Activated T-helper 2 cell treated with anti-CD3 and anti-CD28 coated beads, Interferon-gamma antibody, Interleukin-2, Interleukin-4, amounts not matched to agents 10 μg/mL and 5 μg/mL and 100 μg/mL, durations not matched to agents 14 hours and 24 hours and 36 hours (primary cell): ENCODE measurements around the gene UTP14C. TPM values are rescaled to one million over a fixed set of nuclear protein-coding genes. Genes with fewer than 3 reads are reported as not detected.
"Not testable (repeated sequence)": the region's sequence is repeated elsewhere in the genome, so short reads cannot be mapped to it uniquely, and the experiment has no call there.

ENCODE experiments used
- DNase-seq: peaks from one replicate; pipeline ENCODE4 v3.0.0; 2021; ENCODE audit warnings: low spot score
- H3K27ac Mint-ChIP-seq: one replicate; pipeline ENCODE4 v1.8.0; 2021; ENCODE audit warnings: mixed read lengths
- H3K27me3 Mint-ChIP-seq: one replicate; pipeline ENCODE4 v1.8.0; 2021; ENCODE audit warnings: low read depth, mixed read lengths
- H3K36me3 Mint-ChIP-seq: one replicate; pipeline ENCODE4 v1.8.0; 2021; ENCODE audit warnings: low read depth, mixed read lengths
- H3K4me1 Mint-ChIP-seq: one replicate; pipeline ENCODE4 v1.8.0; 2021; ENCODE audit warnings: low read depth, mixed read lengths
- H3K4me3 Mint-ChIP-seq: one replicate; pipeline ENCODE4 v1.8.0; 2021; ENCODE audit warnings: low read depth, mild to moderate bottlenecking, moderate library complexity, mixed read lengths
- H3K9me3 Mint-ChIP-seq: one replicate; pipeline ENCODE4 v1.8.0; 2021; ENCODE audit warnings: mixed read lengths
- intact Hi-C: fragments of 100-400 bp; cut with micrococcal nuclease; formaldehyde crosslinking; loops from one replicate; pipeline ENCODE4 v1.15.1; 2023
- total RNA-seq: library from RNA; stranded (reverse); gene quantifications from 2 replicates; pipeline ENCODE4 v1.2.3, GENCODE V29; 2022

Gene UTP14C
- total RNA-seq, 1 donor from 2014 or later, result 11.0 TPM

DNA sequence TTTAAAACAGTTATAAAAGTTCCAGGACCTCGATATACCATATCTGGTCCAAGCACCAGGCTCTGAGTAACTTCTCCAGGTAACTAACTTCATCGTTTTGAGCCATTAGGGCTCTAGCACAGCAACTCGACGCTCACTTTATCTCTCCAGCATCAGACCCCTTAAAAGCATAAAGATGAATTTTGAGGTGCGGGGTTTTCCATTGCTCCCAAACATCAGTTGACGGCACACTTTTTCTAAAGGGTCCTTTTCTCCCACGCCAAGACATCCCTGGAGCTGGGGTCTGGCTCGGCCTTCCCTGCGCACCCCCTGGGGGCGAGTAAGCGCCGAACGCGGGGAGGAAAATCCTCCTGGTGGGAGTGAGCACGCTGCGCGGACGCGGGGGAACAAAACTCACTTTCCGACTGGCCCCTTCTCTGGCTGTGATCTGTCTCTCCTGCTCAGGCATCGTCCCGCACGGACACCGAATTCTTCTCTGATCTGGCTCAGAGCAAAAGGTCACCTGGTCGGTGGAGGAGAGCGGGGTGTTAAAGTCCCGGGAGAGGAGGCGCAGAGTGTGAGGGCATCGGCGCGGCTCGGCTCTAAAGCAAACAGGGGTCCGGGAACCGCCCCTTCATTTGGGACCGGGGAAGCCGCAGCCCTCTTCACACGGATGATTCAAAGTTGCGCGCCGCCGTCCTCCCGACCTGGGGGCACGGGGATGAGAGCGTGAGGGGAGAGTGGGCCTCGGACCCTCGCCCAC lies 13.4 kb upstream of the UTP14C start, which contains the start of gene ATP7B:
Gene ATP7B (minus strand): TSS at position 561 of the 742 bp plus-strand sequence. CDS start 113 bp downstream, at position 448.
- intact Hi-C loops, result loop anchor here (5.0 kb wide), 3 partner anchors 194 to 559 kb away; partner anchors contain the start of genes DHRS12 and INTS6
- Mint-ChIP-seq H3K9me3 (no peaks in the 10 kb centered on the region), H3K4me1 (peaks cover 9% of the 10 kb centered on the region), H3K36me3 (peaks cover 5% of the 10 kb centered on the region), H3K27ac (peak within 1 kb of the TSS; percentile 86), H3K4me3 (peak within 1 kb of the TSS; percentile 94), H3K27me3 (peaks cover 39% of the 10 kb centered on the region)
- peak; percentile 11 for DNase-seq

DNA sequence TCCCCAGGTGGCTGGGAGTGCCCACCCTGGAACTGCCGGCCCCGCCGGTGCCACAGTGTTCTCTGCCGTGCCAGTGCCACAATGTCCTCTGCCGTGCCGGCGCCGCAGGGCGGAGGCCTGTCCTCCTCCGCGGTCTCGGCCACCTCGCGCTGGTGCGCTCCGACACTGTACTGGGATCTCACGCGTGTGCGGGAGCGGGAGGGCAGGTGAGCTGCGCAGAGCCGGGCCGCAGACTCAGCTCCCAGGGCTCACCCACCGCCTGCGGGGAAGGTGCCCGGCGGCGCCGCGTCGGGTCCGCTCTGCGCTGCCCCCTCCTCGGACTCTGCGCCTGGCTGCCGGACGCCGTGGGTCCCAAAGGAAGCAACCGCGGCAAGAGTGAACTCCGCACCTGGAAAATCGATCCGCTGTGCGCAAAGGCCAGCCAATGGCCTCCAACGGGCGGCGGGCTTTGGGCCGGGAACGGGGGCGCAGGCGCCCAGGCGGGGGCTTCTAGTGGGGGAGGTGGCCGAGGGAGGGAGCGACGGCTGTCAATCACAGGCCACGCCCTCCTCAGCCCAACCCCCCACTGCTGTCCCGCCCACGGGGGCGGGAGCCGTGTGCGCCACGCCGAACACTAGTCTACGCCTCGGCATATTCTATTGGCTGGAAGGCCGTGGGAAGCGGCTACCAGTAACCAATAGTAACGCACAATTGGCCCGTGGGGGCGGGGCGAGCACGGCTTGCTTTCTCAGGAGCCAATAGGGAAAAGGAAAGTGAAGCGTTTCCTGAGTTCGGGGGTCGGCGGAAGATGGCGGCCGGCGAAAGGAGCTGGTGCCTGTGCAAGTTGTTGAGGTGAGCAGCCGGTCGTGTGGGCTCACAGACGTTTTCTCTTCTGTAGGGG lies 12.6 kb upstream of the UTP14C start, which contains the start of gene ALG11:
Gene ALG11 (plus strand): TSS at position 767 of the 880 bp plus-strand sequence. CDS start 21 bp downstream, at position 788.
- peaks cover 9% of the 10 kb centered on the region for H3K4me1 Mint-ChIP-seq
- H3K4me3 Mint-ChIP-seq, result peak within 1 kb of the TSS; percentile 94
- intact Hi-C loops, result loop anchor here (1.0 to 5.0 kb wide), 6 partner anchors 182 to 605 kb away; partner anchors contain the start of genes CKAP2, DHRS12 and INTS6
- DNase-seq, result peak; percentile 99
- peaks cover 35% of the 10 kb centered on the region for H3K27me3 Mint-ChIP-seq
- peak within 1 kb of the TSS; percentile 86 for H3K27ac Mint-ChIP-seq
- no peaks in the 10 kb centered on the region for H3K9me3 Mint-ChIP-seq
- peaks cover 6% of the 10 kb centered on the region for H3K36me3 Mint-ChIP-seq

DNA sequence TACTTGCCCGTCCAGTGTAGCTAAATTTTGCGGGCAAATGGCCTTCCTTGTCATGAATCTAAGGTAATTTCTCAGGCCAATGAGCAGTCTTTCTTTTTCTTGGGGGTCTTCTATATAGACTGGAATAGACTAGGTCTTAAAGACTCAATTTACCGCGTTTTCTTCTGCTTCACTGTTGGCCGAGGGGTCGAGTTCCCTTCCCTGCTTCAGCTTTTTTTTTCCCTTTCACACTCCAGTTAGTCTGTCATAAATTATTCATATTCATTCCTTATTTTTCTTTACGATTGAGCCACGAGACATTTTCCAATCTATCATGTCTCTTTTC lies 12.0 kb upstream of the UTP14C start:
- intact Hi-C loops, result loop anchor here (1.0 to 5.0 kb wide), 6 partner anchors 182 to 605 kb away; partner anchors contain the start of genes CKAP2, DHRS12 and INTS6
- Mint-ChIP-seq H3K27me3 (peaks cover 33% of the 10 kb centered on the region), H3K36me3 (peaks cover 7% of the 10 kb centered on the region)

DNA sequence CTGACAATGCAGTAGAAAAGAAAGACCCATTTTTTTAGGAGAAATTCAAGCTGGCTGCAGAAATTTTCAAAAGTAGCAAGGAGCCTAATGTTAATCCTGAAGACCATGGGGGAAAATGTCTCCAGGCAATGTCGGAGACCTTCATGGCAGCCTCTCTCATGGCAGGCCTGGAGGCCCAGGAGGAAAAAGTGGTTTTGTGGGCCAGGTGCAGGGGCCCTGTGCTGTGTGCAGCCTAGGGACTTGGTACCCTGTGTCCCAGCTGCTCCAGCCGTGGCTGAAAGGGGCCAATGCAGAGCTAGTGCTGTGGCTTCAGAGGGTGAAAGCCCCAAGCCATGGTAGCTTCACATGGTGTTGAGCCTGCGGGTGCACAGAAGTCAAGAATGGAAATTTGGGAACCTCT lies 8.2 kb upstream of the UTP14C start:
- Mint-ChIP-seq H3K9me3 (no peaks in the 10 kb centered on the region), H3K4me3 (no peak overlapping the region), H3K36me3 (peaks cover 35% of the 10 kb centered on the region), H3K27me3 (peaks cover under 1% of the 10 kb centered on the region), H3K27ac (no peak overlapping the region), H3K4me1 (peaks cover 4% of the 10 kb centered on the region)
- DNase-seq, result no peak
- intact Hi-C loops, result no loop called here

More for the DNA sequence above, 12.0 kb upstream of the UTP14C start:
- Mint-ChIP-seq H3K4me3 (peak overlapping the region; percentile 94), H3K4me1 (peaks cover 9% of the 10 kb centered on the region), H3K27ac (peak overlapping the region; percentile 86), H3K9me3 (no peaks in the 10 kb centered on the region)
- DNase-seq, result no peak

DNA sequence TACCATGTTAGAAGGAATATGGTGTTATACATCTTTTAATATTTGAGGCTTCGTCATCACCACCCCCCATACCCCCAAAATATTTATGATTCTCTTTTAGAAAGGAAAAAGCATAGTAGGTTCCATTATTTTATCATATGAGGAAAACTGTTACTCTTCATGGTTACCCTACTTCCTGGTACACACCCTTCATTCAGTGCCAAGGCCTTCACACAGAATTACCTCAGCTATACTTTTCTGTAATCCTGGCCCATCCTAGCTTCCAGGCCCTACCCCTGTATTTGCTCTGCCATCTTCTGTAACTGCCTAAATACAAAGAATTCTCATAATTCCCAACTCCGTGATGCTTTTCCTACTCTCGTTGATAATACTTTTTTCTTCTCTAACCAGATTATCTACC lies 4.3 kb upstream of the UTP14C start:
- Mint-ChIP-seq H3K9me3 (no peaks in the 10 kb centered on the region), H3K27me3 (no peaks in the 10 kb centered on the region), H3K4me3 (no peak overlapping the region), H3K27ac (no peak overlapping the region), H3K36me3 (peaks cover 61% of the 10 kb centered on the region), H3K4me1 (no peaks in the 10 kb centered on the region)
- DNase-seq, result no peak
- intact Hi-C loops, result no loop called here

DNA sequence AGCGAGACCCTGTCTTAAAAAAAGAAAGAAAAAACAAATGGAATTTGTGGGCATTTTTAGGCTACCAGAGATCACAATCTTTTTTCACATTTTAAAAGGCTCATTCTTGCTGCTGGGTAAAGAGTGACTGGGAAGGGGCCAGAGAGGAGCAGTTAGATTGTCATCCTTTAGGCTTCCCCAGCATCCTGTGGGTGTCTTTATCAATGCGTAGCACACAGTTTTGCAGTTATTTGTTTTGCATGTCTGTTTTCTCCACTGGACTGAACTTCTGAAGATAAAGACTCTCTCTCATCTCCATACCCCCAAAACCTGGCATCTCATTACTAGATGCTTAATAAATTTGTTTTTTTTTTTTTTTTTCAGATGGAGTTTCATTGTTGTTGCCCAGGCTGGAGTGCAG lies 2.1 kb upstream of the UTP14C start:
- no peak for DNase-seq
- peaks cover 75% of the 10 kb centered on the region for H3K36me3 Mint-ChIP-seq

DNA sequence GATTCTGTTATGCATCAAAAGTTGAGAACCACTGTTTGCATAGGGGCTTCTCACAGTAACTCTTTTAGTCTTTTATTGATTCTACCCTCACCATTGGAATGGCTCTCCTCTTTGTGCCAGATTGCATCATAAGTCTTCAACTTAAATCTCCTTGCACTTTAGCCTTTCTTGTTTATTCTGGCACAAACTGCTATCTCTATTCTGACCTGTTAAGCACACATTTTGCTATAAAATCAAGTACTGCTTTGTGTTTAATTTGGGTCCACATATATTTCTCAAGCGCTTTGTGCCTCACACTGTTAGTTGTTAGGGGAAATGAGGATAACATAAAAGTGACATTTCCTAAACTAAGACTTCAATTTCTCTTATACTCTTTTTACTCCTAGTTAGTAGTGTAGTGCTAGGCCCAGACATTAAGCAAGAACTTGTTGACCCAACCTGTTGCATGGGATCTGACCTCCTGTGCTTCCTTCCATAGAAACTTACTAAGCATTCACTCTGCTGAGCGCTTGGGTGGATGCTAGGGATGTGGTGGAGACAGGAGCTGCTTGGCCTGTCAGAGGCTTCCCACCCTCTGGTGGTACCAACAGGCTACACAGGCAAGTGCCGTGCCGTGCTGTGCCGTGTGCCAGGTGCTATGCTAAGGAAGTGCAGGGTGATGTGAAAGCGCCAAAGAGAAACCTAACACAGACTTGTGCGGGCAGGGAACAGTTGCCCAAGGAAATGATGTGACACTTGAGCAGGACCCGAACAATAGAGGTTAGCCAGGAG lies 1.2 kb downstream of the UTP14C start:
- Mint-ChIP-seq H3K27me3 (no peaks in the 10 kb centered on the region), H3K27ac (no peak overlapping the region), H3K4me1 (peaks cover 11% of the 10 kb centered on the region), H3K4me3 (no peak overlapping the region), H3K36me3 (peaks cover 77% of the 10 kb centered on the region), H3K9me3 (peaks cover 6% of the 10 kb centered on the region)
- intact Hi-C loops, result no loop called here
- no peak for DNase-seq

More for the DNA sequence above, 2.1 kb upstream of the UTP14C start:
- H3K27me3 Mint-ChIP-seq, result no peaks in the 10 kb centered on the region
- no peak overlapping the region for H3K27ac Mint-ChIP-seq
- H3K4me1 Mint-ChIP-seq, result peaks cover 6% of the 10 kb centered on the region
- H3K4me3 Mint-ChIP-seq, result no peak overlapping the region
- peaks cover 6% of the 10 kb centered on the region for H3K9me3 Mint-ChIP-seq
- intact Hi-C loops, result no loop called here

DNA sequence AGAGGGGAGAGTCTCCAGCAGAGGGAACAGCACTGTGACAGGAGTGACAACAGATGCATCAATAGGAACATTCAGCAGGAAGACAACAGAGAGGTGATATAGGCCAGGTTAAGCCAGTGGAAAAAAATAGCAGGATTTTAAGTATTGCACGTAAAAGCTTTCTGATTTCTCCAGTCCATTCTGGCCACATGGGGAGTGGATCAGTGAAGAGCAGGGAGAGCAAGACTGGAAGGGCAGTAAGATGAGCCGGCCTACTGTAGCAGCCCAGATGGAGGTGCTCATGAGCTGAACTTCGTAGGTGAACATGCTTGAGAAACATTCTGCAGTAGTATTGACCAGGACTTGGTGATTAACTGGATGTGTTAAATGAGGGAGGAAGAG lies 1.7 kb downstream of the UTP14C start:
- no peaks in the 10 kb centered on the region for H3K27me3 Mint-ChIP-seq
- peaks cover 11% of the 10 kb centered on the region for H3K4me1 Mint-ChIP-seq
- H3K27ac Mint-ChIP-seq, result no peak overlapping the region
- no peak for DNase-seq
- H3K9me3 Mint-ChIP-seq, result peaks cover 6% of the 10 kb centered on the region
- intact Hi-C loops, result no loop called here
- H3K36me3 Mint-ChIP-seq, result peaks cover 72% of the 10 kb centered on the region
- H3K4me3 Mint-ChIP-seq, result no peak overlapping the region

DNA sequence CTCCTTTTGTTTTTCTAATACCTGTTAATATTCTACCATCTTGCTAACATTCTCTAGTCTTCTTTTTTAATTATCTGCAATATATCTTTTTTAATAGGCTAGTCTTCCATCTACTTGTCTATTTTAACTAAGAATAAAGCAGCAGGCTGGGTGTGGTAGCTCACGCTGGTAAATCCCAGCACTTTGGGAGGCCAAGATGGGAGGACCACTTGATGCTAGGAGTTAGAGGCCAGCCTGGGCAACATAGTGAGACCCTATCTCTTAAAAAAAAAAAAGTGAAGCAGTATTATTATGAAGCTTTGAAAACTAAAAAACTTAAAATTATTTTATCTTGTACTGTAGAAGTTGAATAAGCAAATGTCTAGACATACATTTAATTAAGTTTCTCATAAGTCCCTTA lies 3.3 kb downstream of the UTP14C start:
- DNase-seq, result no peak
- no peak overlapping the region for H3K27ac Mint-ChIP-seq
- peaks cover 11% of the 10 kb centered on the region for H3K4me1 Mint-ChIP-seq
- peaks cover 6% of the 10 kb centered on the region for H3K9me3 Mint-ChIP-seq
- intact Hi-C loops, result no loop called here
- H3K27me3 Mint-ChIP-seq, result no peaks in the 10 kb centered on the region
- peaks cover 63% of the 10 kb centered on the region for H3K36me3 Mint-ChIP-seq
- H3K4me3 Mint-ChIP-seq, result no peak overlapping the region

DNA sequence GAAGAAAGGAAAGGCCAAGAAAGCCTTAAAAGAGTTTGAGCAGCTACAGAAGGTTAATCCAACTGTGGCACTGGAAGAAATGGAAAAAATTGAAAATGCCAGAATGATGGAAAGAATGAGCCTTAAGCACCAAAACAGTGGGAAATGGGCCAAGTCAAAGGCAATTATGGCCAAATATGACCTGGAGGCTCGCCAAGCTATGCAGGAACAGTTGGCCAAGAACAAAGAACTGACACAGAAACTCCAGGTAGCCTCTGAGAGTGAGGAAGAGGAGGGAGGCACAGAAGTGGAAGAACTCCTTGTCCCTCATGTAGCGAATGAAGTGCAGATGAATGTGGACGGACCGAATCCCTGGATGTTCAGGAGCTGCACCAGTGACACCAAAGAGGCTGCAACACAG lies 5.1 kb downstream of the UTP14C start:
- peaks cover 52% of the 10 kb centered on the region for H3K36me3 Mint-ChIP-seq
- intact Hi-C loops, result no loop called here
- H3K4me1 Mint-ChIP-seq, result peaks cover 11% of the 10 kb centered on the region
- DNase-seq, result no peak
- peaks cover 6% of the 10 kb centered on the region for H3K9me3 Mint-ChIP-seq
- H3K27ac Mint-ChIP-seq, result no peak overlapping the region
- no peak overlapping the region for H3K4me3 Mint-ChIP-seq
- no peaks in the 10 kb centered on the region for H3K27me3 Mint-ChIP-seq

DNA sequence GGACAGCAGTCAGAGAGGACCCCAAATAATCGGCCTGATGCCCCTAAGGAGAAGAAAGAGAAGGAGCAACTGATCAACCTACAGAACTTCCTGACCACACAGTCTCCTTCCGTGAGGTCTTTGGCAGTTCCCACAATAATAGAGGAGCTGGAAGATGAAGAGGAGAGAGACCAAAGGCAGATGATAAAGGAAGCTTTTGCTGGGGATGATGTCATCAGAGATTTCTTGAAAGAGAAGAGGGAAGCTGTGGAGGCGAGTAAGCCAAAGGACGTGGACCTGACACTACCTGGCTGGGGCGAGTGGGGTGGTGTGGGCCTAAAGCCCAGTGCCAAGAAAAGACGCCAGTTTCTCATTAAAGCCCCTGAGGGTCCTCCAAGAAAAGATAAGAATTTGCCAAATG lies 5.9 kb downstream of the UTP14C start:
- H3K4me3 Mint-ChIP-seq, H3K9me3 Mint-ChIP-seq, H3K27ac Mint-ChIP-seq, DNase-seq, intact Hi-C loops, H3K27me3 Mint-ChIP-seq: not testable (repeated sequence)
- Mint-ChIP-seq H3K36me3 (peaks cover 44% of the 10 kb centered on the region), H3K4me1 (peaks cover 11% of the 10 kb centered on the region)

DNA sequence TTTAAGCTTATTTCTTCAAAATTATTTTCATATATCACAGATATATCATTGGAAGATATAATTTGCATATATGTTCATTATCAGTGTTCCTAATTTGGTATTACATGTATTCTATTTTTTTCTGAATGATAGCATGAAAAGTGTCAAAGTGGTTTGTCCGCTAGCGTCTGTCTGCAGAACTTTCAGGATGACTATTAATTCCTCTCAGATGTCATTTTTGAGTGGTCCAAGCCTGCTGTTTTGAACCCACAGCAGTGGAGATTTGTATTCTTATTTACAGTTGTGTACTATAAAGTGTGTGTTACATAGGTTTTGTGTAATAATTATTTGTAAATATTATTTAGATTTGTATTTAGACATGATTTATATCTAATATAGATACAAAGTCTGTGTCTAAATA lies 8.5 kb downstream of the UTP14C start:
- intact Hi-C loops, result no loop called here
- H3K27me3 Mint-ChIP-seq, result no peaks in the 10 kb centered on the region
- peaks cover 22% of the 10 kb centered on the region for H3K36me3 Mint-ChIP-seq
- H3K4me3 Mint-ChIP-seq, result no peak overlapping the region
- no peak overlapping the region for H3K27ac Mint-ChIP-seq
- H3K4me1 Mint-ChIP-seq, result peaks cover 5% of the 10 kb centered on the region
- H3K9me3 Mint-ChIP-seq, result no peaks in the 10 kb centered on the region
- DNase-seq, result no peak
